ENCODE data around the gene ZG16B. TPM values are rescaled to one million over a fixed set of nuclear protein-coding genes. Genes with fewer than 3 reads are reported as not detected.

ZG16B gene
- total RNA-seq, 2 experiments from 2014 or later: 3.6 to 7.0 TPM

DNA sequence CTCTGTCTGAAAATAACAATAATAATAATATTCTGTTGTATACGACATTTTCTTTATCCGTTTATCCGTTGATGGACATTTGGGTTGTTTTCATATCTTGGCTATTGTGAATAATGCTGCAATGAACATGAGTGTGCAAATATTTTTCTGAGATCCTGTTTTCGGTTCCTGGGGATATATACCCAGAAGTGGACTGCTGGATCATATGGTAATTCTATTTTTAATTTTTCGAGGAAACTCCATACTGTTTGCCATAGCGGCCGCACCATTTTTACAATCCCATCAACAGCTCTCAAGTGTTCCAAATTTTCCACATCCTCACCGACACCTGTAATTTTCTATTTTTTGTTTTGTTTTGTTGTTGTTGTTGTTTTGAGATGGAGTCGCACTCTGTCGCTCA lies 37.2 kb upstream of the ZG16B start:
- H3K27ac Mint-ChIP-seq: no peak overlapping the region

GRCh38 chr16:2795395-2796143 lies 34.5 kb upstream of the ZG16B start:
- ATAC-seq (no peak), DNase-seq (no peak)
- Mint-ChIP-seq H3K27ac (no peak overlapping the region), H3K4me3 (no peak overlapping the region), H3K9me3 (ENCODE audit: low read depth) (no peaks in the 10 kb centered on the region), H3K36me3 (no peaks in the 10 kb centered on the region), H3K27me3 (peaks cover 34% of the 10 kb centered on the region), H3K4me1 (no peaks in the 10 kb centered on the region)
- CTCF ChIA-PET: no interaction called here

More for the DNA sequence above, 37.2 kb upstream of the ZG16B start:
- no peak for DNase-seq
- CTCF ChIA-PET: no interaction called here
- Mint-ChIP-seq H3K4me3 (no peak overlapping the region), H3K4me1 (no peaks in the 10 kb centered on the region), H3K27me3 (peaks cover 37% of the 10 kb centered on the region), H3K36me3 (no peaks in the 10 kb centered on the region), H3K9me3 (ENCODE audit: low read depth) (no peaks in the 10 kb centered on the region)
- ATAC-seq: no peak

DNA sequence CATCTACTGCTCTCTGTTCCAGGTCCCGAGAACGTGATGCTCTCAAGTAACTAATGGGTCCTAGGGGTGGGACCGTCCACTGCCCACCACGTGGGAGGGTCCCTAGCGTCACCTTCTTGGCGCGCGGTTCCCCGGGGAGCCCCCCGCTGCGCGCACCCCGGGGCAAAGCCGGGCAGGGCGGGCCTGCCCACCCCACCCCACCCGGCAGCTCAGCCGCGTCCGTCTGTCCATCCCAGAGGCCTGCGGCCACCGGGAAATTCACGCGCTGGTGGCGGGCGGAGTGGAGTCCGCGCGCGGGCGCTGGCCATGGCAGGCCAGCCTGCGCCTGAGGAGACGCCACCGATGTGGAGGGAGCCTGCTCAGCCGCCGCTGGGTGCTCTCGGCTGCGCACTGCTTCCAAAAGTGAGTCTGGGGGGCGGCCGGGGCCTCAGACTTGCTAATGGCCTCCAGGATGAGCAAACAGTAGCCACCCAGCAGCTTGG lies 31.3 kb upstream of the ZG16B start:
- H3K36me3 Mint-ChIP-seq: no peaks in the 10 kb centered on the region
- H3K27ac Mint-ChIP-seq: no peak overlapping the region
- no peak overlapping the region for H3K4me3 Mint-ChIP-seq
- H3K9me3 Mint-ChIP-seq (ENCODE audit: low read depth): peaks cover 1% of the 10 kb centered on the region
- DNase-seq: no peak
- peaks cover 22% of the 10 kb centered on the region for H3K27me3 Mint-ChIP-seq
- ATAC-seq: no peak
- CTCF ChIA-PET: no interaction called here
- no peaks in the 10 kb centered on the region for H3K4me1 Mint-ChIP-seq

DNA sequence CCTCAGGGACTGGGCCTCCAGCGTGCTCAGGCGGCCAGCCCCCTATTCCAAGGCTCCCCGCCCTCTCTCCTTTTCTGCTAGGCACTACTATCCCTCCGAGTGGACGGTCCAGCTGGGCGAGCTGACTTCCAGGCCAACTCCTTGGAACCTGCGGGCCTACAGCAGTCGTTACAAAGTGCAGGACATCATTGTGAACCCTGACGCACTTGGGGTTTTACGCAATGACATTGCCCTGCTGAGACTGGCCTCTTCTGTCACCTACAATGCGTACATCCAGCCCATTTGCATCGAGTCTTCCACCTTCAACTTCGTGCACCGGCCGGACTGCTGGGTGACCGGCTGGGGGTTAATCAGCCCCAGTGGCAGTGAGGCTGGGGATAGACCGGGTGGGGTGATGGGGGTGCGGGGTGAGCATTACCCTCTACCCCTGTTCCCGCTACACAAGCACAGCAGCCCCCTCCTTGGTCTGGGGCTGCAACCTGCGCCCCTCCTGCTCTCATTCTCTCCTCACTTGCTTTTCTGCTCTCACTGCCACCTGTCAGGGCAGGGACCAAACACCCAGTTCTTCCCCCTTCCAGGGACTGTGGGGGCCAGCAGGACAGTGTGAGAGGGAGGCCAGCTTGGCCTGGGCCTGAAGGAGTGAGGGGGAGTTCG lies 30.8 kb upstream of the ZG16B start:
- Mint-ChIP-seq H3K4me1 (no peaks in the 10 kb centered on the region), H3K9me3 (ENCODE audit: low read depth) (peaks cover 2% of the 10 kb centered on the region), H3K27me3 (peaks cover 22% of the 10 kb centered on the region), H3K36me3 (no peaks in the 10 kb centered on the region), H3K27ac (no peak overlapping the region), H3K4me3 (no peak overlapping the region)
- no peak for DNase-seq
- CTCF ChIA-PET: no interaction called here
- no peak for ATAC-seq

DNA sequence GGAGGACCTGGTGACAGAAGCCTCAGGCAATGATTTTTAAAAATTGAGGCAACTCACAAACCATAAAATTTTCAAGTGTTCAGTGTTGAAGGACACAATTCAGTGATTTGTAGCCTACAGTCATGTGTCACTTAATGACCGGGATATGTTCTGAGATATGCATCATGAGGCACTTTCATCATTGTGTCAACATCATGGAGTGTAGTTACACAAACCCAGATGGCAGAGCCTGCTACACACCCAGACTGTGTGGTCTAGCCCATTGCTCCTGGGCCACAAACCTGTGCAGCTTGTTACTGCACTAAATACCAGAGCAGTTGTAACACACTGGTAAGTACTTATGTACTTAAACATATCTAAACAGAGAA lies 30.3 kb upstream of the ZG16B start:
- DNase-seq (no peak), ATAC-seq (no peak)
- no peak overlapping the region for H3K27ac Mint-ChIP-seq
- H3K9me3 Mint-ChIP-seq (ENCODE audit: low read depth): peaks cover 2% of the 10 kb centered on the region
- H3K4me3 Mint-ChIP-seq: no peak overlapping the region
- no peaks in the 10 kb centered on the region for H3K4me1 Mint-ChIP-seq
- CTCF ChIA-PET: interaction anchor here (0.7 kb wide), 1 partner anchor 531 kb away, joined by 3 read pairs; no protein-coding TSS in a partner anchor
- H3K36me3 Mint-ChIP-seq: no peaks in the 10 kb centered on the region
- peaks cover 21% of the 10 kb centered on the region for H3K27me3 Mint-ChIP-seq

GRCh38 chr16:2803545-2804195 lies 26.4 kb upstream of the ZG16B start:
- DNase-seq (no peak), ATAC-seq (no peak)
- Mint-ChIP-seq H3K27me3 (peaks cover 24% of the 10 kb centered on the region), H3K4me1 (no peaks in the 10 kb centered on the region), H3K27ac (no peak overlapping the region), H3K9me3 (ENCODE audit: low read depth) (peaks cover 2% of the 10 kb centered on the region), H3K36me3 (no peaks in the 10 kb centered on the region), H3K4me3 (no peak overlapping the region)
- CTCF ChIA-PET: interaction anchor here (0.9 kb wide), 1 partner anchor 116 kb away, joined by 3 read pairs; no protein-coding TSS in a partner anchor

DNA sequence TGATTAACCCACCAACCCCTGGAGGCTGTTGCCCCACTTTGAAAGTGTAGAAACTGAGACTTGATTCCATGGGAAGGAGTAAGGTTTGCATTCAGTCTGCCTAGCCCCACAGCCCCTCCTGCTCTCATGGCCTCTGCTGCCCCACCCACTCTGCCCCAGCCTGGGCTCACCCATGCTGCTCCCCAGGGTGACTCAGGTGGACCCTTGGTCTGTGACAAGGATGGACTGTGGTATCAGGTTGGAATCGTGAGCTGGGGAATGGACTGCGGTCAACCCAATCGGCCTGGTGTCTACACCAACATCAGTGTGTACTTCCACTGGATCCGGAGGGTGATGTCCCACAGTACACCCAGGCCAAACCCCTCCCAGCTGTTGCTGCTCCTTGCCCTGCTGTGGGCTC lies 25.4 kb upstream of the ZG16B start:
- H3K27me3 Mint-ChIP-seq: peaks cover 30% of the 10 kb centered on the region
- no peak for ATAC-seq
- no peaks in the 10 kb centered on the region for H3K4me1 Mint-ChIP-seq
- CTCF ChIA-PET: no interaction called here
- H3K4me3 Mint-ChIP-seq: no peak overlapping the region
- no peaks in the 10 kb centered on the region for H3K36me3 Mint-ChIP-seq
- H3K9me3 Mint-ChIP-seq (ENCODE audit: low read depth): peaks cover 2% of the 10 kb centered on the region
- no peak for DNase-seq
- H3K27ac Mint-ChIP-seq: no peak overlapping the region

DNA sequence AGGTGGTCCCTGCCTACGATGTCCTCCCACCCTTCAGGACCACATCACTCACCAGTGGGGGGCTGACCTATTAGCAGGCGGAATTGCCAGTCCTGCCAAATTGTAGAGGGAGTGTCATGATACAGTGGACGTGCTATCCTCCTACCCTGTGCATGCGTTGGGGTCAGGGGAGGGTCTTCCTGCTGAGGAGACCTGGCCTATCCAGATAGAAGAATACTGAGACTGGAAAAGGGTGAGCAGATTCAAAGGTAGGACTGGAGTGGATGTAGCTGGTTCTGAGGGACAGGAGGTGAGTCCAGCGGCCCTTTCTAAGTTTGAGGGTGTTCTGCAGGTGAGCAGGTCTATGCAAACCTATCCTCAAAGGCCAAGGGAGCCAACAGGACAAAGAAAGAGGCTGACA lies 23.8 kb upstream of the ZG16B start:
- Mint-ChIP-seq H3K9me3 (ENCODE audit: low read depth) (peaks cover 2% of the 10 kb centered on the region), H3K27me3 (peaks cover 33% of the 10 kb centered on the region), H3K4me3 (no peak overlapping the region), H3K36me3 (no peaks in the 10 kb centered on the region), H3K27ac (no peak overlapping the region), H3K4me1 (no peaks in the 10 kb centered on the region)
- DNase-seq (no peak), ATAC-seq (no peak)
- CTCF ChIA-PET: no interaction called here

GRCh38 chr16:2808181-2808580 lies 21.9 kb upstream of the ZG16B start:
- CTCF ChIA-PET: no interaction called here
- no peak for DNase-seq
- H3K27ac Mint-ChIP-seq: no peak overlapping the region
- no peak for ATAC-seq
- H3K4me1 Mint-ChIP-seq: peaks cover 2% of the 10 kb centered on the region
- H3K27me3 Mint-ChIP-seq: peaks cover 36% of the 10 kb centered on the region
- H3K36me3 Mint-ChIP-seq: no peaks in the 10 kb centered on the region
- H3K9me3 Mint-ChIP-seq (ENCODE audit: low read depth): peaks cover 2% of the 10 kb centered on the region
- H3K4me3 Mint-ChIP-seq: no peak overlapping the region

DNA sequence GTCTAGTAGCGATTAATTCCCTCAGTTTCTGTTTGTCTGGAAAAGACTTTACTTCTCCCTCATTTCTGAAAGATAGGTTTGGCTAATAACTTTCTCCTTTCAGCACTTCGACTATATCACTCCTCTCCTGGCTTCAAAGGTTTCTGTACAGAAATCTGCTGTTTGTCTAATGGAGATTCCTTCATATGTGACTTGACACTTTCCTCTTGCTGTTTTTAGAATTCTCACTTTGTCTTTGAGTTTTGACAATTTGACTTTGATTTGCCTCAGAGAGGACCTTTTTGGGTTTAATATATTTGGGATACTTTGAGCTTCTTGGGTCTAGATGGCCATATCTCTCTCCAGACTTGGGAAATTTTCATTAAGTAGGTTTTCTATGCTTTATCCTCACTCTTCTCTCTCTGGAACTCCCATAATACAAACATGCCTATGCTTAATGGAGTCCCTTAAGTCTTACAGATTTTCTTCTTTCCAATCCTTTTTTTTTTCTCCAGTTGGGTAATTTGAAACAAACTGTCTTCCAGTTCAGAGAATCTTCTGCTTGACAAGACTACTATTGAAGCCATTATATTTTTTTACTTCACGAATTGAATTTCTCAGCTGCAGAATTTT lies 20.8 kb upstream of the ZG16B start:
- no peak for ATAC-seq
- Mint-ChIP-seq H3K27me3 (peaks cover 31% of the 10 kb centered on the region), H3K36me3 (no peaks in the 10 kb centered on the region), H3K4me3 (no peak overlapping the region), H3K4me1 (peaks cover 2% of the 10 kb centered on the region), H3K27ac (no peak overlapping the region), H3K9me3 (ENCODE audit: low read depth) (no peaks in the 10 kb centered on the region)
- DNase-seq: no peak
- CTCF ChIA-PET: no interaction called here

- CTCF ChIA-PET: interaction anchor here (1.0 kb wide), 1 partner anchor 32 kb away, joined by 3 read pairs; no protein-coding TSS in a partner anchor
These were observed 19.5 kb upstream of the ZG16B start for GRCh38 chr16:2810651-2811050.

GRCh38 chr16:2811703-2812471 lies 18.2 kb upstream of the ZG16B start:
- Mint-ChIP-seq H3K27ac (no peak overlapping the region), H3K27me3 (peaks cover 26% of the 10 kb centered on the region), H3K4me1 (peaks cover 2% of the 10 kb centered on the region), H3K4me3 (no peak overlapping the region), H3K36me3 (no peaks in the 10 kb centered on the region), H3K9me3 (ENCODE audit: low read depth) (no peaks in the 10 kb centered on the region)
- CTCF ChIA-PET: interaction anchor here (1.0 kb wide), 1 partner anchor 34 kb away, joined by 3 read pairs; no protein-coding TSS in a partner anchor
- DNase-seq (no peak), ATAC-seq (no peak)

More at GRCh38 chr16:2810651-2811050, 19.5 kb upstream of the ZG16B start:
- ATAC-seq: no peak
- Mint-ChIP-seq H3K27me3 (peaks cover 28% of the 10 kb centered on the region), H3K4me1 (peaks cover 2% of the 10 kb centered on the region), H3K36me3 (no peaks in the 10 kb centered on the region), H3K9me3 (ENCODE audit: low read depth) (no peaks in the 10 kb centered on the region), H3K27ac (no peak overlapping the region), H3K4me3 (no peak overlapping the region)
- DNase-seq: no peak

GRCh38 chr16:2813771-2814221 lies 16.3 kb upstream of the ZG16B start:
- ATAC-seq (no peak), DNase-seq (no peak)
- Mint-ChIP-seq H3K27ac (no peak overlapping the region), H3K36me3 (no peaks in the 10 kb centered on the region), H3K4me3 (no peak overlapping the region), H3K4me1 (peaks cover 2% of the 10 kb centered on the region), H3K9me3 (ENCODE audit: low read depth) (no peaks in the 10 kb centered on the region), H3K27me3 (peaks cover 18% of the 10 kb centered on the region)
- CTCF ChIA-PET: no interaction called here

Data from activated CD8-positive, alpha-beta memory T cell treated with anti-CD3 and anti-CD28 coated beads, Interleukin-2, amount 10 ng/mL, durations not matched to agents 7 days and 5 days (primary cell).